22Rv1 (cell line): ENCODE data around the gene C1orf74.

ENCODE experiments used
- H3K27ac ChIP-seq: fragments of 450-650 bp; 2 replicates; pipeline ENCODE4 v1.5.1; 2017
- CTCF ChIP-seq: fragments of 450-650 bp; IDR thresholded peaks from 2 replicates; pipeline ENCODE4 v1.5.1; 2017; ENCODE audit warnings: mild to moderate bottlenecking
- ZFX ChIP-seq: fragments of 450-650 bp; IDR thresholded peaks from 2 replicates; pipeline ENCODE4 v1.6.1; 2017; ENCODE audit warnings: antibody characterized with exemption, borderline replicate concordance

The C1orf74 gene

GRCh38 chr1:209783386-209783785, 973 bp downstream of the C1orf74 start:
- no peak for TF ChIP-seq CTCF
- TF ChIP-seq ZFX = no peak

GRCh38 chr1:209780268-209780667, 4.1 kb downstream of the C1orf74 start:
- H3K27ac ChIP-seq = no peak overlapping the region
- TF ChIP-seq CTCF (no peak), ZFX (no peak)

More at GRCh38 chr1:209783386-209783785, 973 bp downstream of the C1orf74 start:
- H3K27ac ChIP-seq = no peak overlapping the region

DNA sequence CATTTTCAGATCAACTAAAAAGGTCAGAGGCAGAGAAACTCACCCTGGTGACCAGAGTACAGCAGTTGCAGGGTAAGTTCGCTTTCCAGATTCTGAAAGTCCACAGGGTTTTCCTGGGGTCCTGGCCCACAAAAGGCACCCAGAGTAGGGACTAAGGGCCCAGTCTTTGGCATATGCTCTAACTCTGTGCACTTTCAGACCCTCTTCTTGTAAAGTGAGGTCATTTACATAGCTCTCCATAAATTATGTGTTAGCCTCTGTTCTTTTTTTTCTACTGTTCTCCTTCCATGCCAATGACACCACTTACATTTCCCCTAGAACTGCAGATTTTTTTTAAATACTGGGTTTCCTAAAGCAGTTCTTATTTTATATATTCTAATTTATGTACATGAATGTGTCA, 6.3 kb downstream of the C1orf74 start:
- H3K27ac ChIP-seq = no peak overlapping the region
- TF ChIP-seq CTCF (no peak), ZFX (no peak)

- TF ChIP-seq ZFX (no peak), CTCF (no peak)
- no peak overlapping the region for H3K27ac ChIP-seq
Observed at GRCh38 chr1:209777587-209777986, 6.8 kb downstream of the C1orf74 start.

- TF ChIP-seq CTCF = no peak
- TF ChIP-seq ZFX = no peak
- H3K27ac ChIP-seq = no peak overlapping the region
Observed at GRCh38 chr1:209775678-209776077, 8.7 kb downstream of the C1orf74 start.

DNA sequence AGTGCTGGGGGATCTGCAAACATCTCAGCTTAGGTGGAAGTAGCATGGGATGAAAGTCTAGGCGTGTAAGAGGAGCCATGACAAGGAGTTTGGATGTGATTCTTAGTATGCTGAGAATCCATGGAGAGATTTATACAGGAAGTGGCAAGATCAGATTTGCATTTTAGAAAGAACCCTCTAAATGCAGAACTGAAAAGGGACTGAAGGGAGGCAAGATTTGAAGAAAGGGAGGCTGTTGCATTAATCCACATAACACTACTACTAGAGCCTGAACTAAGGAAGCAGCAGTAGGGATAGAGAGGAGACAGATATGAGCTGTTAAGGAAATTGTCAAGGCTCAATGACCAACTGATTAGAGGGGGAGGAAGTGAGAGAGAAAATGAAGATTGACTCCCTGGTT, 9.8 kb downstream of the C1orf74 start:
- H3K27ac ChIP-seq = no peak overlapping the region

GRCh38 chr1:209772126-209772525, 12.2 kb downstream of the C1orf74 start:
- H3K27ac ChIP-seq = no peak overlapping the region
- TF ChIP-seq ZFX = no peak
- no peak for TF ChIP-seq CTCF

More for the DNA sequence above, 9.8 kb downstream of the C1orf74 start:
- no peak for TF ChIP-seq CTCF
- no peak for TF ChIP-seq ZFX
